HepG2 (cell line): ENCODE data around the gene PAFAH1B1. TPM values are rescaled to one million over a fixed set of nuclear protein-coding genes. Genes with fewer than 3 reads are reported as not detected.
A peak's percentile ranks its signal among the peaks of the same experiment; 100 is the strongest.

ENCODE experiments used
- ARHGAP35 ChIP-seq: sonication (generic); formaldehyde crosslinking; IDR thresholded peaks from 2 replicates; pipeline ENCODE4 v1.9.0; 2022; ENCODE audit warnings: mild to moderate bottlenecking, inconsistent platforms, moderate library complexity, missing genetic modification reagents, borderline replicate concordance
- ARNT2 ChIP-seq: sonication (generic); formaldehyde crosslinking; IDR thresholded peaks from 2 replicates; pipeline ENCODE4 v1.8.0; 2022; ENCODE audit warnings: mild to moderate bottlenecking, low read depth, missing genetic modification reagents, moderate library complexity
- HNRNPUL1 ChIP-seq: fragments of 200-400 bp; formaldehyde crosslinking; IDR thresholded peaks from 2 replicates; pipeline ENCODE4 v1.6.1; 2017; ENCODE audit warnings: low read depth, mild to moderate bottlenecking, low read length, moderate library complexity
- NCOA5 ChIP-seq: sonication (generic); formaldehyde crosslinking; IDR thresholded peaks from 2 replicates; pipeline ENCODE4 v1.4.0; 2020; ENCODE audit warnings: missing genetic modification reagents
- SIN3B ChIP-seq: fragments of 150-350 bp; IDR thresholded peaks from 2 replicates; pipeline ENCODE4 v1.6.1; 2014; ENCODE audit warnings: low read length
- ZBTB38 ChIP-seq: sonication (generic); formaldehyde crosslinking; IDR thresholded peaks from 2 replicates; pipeline ENCODE4 v1.5.1; 2020; ENCODE audit warnings: mild to moderate bottlenecking, missing genetic modification reagents
- ZBTB8A ChIP-seq: sonication (generic); formaldehyde crosslinking; IDR thresholded peaks from 2 replicates; pipeline ENCODE4 v1.4.0; 2020; ENCODE audit warnings: mild to moderate bottlenecking, low read depth, missing genetic modification reagents, borderline replicate concordance
- ZFP41 ChIP-seq: sonication (generic); formaldehyde crosslinking; IDR thresholded peaks from 2 replicates; pipeline ENCODE4 v1.4.0; 2020; ENCODE audit warnings: mild to moderate bottlenecking, missing genetic modification reagents, borderline replicate concordance
- ZNF326 ChIP-seq: sonication (generic); formaldehyde crosslinking; IDR thresholded peaks from 2 replicates; pipeline ENCODE4 v1.4.0; 2020; ENCODE audit warnings: missing genetic modification reagents, borderline replicate concordance
- ZNF781 ChIP-seq: sonication (generic); formaldehyde crosslinking; IDR thresholded peaks from 2 replicates; pipeline ENCODE4 v1.5.1; 2020; ENCODE audit warnings: borderline replicate concordance, mild to moderate bottlenecking, missing genetic modification reagents; ENCODE audit errors: not compliant biosample characterization
- polyA plus RNA-seq, 8 experiments: library from polyadenylated mRNA; depleted of rRNA in 3 of 8; stranded (reverse) in 7 of 8; unstranded in 1 of 8; fragments of >200 nt; fragmentation: Illumina TruSeq in 4 of 8; extraction: Trizol in 4 of 8; gene quantifications; 2 replicates each; pipeline versions ENCODE4 v1.2.1 to v1.2.3, GENCODE V29; 2011 to 2016; ENCODE audit warnings: low read depth in 4 of 8, missing spikeins in 1 of 8, mixed read lengths in 1 of 8; ENCODE audit not compliant: insufficient read depth in 1 of 8
- total RNA-seq, 5 experiments: library from RNA; depleted of rRNA; stranded (reverse); fragments of >200 nt; fragmentation: Illumina TruSeq; extraction: Trizol; gene quantifications; 2 replicates each; pipeline ENCODE4 v1.2.3, GENCODE V29; 2016; ENCODE audit warnings: low read depth in 1 of 5
- TF ChIP-seq, protein P1 (sequence below): sonication (generic); formaldehyde crosslinking; IDR thresholded peaks from 2 replicates; pipeline ENCODE4 v1.4.0; 2020; ENCODE audit warnings: missing genetic modification reagents; ENCODE audit errors: not compliant biosample characterization
- TF ChIP-seq, protein P2 (sequence below): sonication (generic); formaldehyde crosslinking; IDR thresholded peaks from 2 replicates; pipeline ENCODE4 v1.5.0; 2020; ENCODE audit warnings: mild to moderate bottlenecking, missing genetic modification reagents, borderline replicate concordance
- TF ChIP-seq, protein P3 (sequence below), 2 experiments: sonication (generic) in 1 of 2; formaldehyde crosslinking in 1 of 2; IDR thresholded peaks; 2 replicates each; pipeline versions ENCODE4 v1.5.1 to v1.6.1; 2011 to 2020; ENCODE audit warnings: borderline replicate concordance in 1 of 2, low read depth in 1 of 2, low read length in 1 of 2, mild to moderate bottlenecking in 1 of 2, missing genetic modification reagents in 1 of 2, moderate library complexity in 1 of 2
- TF ChIP-seq, protein P4 (sequence below): IDR thresholded peaks from 2 replicates; pipeline ENCODE4 v1.6.1; 2016; ENCODE audit warnings: missing compliant biosample characterization, missing genetic modification reagents, borderline replicate concordance
- TF ChIP-seq, protein P5 (sequence below): IDR thresholded peaks from 2 replicates; pipeline ENCODE4 v1.6.1; 2016; ENCODE audit warnings: control low read depth
- TF ChIP-seq, protein P6 (sequence below): IDR thresholded peaks from 2 replicates; pipeline ENCODE4 v1.6.1; 2016; ENCODE audit warnings: low read depth, borderline replicate concordance

PAFAH1B1 gene
- total and polyA plus RNA-seq, 2 of the 13 experiments (the other 11 are each of a cell fraction or from before 2014, with no cell fraction given), result 46.0 to 64.9 TPM

DNA sequence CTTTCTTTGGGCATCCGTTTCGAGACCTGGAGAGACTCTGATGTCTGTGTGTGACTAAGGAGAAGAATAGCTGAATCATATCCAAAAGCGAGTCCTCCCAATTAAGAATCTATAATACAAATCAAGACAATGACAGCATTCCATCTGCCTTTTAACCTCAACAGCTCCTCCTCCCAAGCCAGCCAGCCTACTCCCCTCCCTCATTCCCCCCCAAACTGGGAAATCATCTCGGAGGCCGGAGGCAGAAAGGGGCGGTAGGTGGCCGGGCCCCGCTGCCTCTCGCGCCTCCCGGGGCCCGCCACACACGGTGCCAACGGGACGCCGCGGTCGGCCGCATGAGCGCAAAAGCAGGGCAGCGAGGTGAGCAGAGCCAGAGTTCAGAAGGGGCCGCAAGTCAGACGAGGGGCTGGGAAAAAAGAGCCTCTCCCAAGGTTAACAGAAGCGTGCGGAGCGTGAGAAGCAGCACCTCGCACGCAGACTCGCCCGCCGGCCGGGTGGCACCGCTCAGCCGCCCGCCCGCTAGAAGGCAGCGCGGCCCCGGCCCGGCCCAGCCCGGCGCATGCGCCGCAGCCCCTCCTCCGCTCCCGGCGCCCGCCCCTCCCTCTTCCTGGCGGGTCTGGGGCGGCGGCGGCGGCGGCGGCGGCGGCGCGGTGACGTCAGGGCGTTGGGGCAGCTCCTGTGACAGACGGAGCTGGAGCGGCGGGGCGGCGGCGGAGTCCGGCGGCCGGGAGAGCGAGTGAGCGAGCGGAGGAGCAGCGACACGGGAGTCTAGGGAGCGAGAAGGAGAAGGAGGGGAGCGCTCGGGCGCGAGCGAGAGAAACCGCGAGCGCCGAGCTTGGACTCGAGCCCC lies at the start of gene PAFAH1B1 (continued):
- TF ChIP-seq, protein P1, sequence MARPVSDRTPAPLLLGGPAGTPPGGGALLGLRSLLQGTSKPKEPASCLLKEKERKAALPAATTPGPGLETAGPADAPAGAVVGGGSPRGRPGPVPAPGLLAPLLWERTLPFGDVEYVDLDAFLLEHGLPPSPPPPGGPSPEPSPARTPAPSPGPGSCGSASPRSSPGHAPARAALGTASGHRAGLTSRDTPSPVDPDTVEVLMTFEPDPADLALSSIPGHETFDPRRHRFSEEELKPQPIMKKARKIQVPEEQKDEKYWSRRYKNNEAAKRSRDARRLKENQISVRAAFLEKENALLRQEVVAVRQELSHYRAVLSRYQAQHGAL (CRISPR knock-in tag), result no peak
- no peak for TF ChIP-seq ZNF326 (CRISPR knock-in tag)
- peak; percentile 70; the same call in 1 of the 2 replicates for TF ChIP-seq ZBTB38 (CRISPR knock-in tag)
- no peak for TF ChIP-seq ZBTB8A (CRISPR knock-in tag)
- no peak for TF ChIP-seq NCOA5
- no peak for TF ChIP-seq SIN3B
- TF ChIP-seq, protein P2, sequence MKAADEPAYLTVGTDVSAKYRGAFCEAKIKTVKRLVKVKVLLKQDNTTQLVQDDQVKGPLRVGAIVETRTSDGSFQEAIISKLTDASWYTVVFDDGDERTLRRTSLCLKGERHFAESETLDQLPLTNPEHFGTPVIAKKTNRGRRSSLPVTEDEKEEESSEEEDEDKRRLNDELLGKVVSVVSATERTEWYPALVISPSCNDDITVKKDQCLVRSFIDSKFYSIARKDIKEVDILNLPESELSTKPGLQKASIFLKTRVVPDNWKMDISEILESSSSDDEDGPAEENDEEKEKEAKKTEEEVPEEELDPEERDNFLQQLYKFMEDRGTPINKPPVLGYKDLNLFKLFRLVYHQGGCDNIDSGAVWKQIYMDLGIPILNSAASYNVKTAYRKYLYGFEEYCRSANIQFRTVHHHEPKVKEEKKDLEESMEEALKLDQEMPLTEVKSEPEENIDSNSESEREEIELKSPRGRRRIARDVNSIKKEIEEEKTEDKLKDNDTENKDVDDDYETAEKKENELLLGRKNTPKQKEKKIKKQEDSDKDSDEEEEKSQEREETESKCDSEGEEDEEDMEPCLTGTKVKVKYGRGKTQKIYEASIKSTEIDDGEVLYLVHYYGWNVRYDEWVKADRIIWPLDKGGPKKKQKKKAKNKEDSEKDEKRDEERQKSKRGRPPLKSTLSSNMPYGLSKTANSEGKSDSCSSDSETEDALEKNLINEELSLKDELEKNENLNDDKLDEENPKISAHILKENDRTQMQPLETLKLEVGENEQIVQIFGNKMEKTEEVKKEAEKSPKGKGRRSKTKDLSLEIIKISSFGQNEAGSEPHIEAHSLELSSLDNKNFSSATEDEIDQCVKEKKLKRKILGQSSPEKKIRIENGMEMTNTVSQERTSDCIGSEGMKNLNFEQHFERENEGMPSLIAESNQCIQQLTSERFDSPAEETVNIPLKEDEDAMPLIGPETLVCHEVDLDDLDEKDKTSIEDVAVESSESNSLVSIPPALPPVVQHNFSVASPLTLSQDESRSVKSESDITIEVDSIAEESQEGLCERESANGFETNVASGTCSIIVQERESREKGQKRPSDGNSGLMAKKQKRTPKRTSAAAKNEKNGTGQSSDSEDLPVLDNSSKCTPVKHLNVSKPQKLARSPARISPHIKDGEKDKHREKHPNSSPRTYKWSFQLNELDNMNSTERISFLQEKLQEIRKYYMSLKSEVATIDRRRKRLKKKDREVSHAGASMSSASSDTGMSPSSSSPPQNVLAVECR (CRISPR knock-in tag), result peak; percentile 60; the same call in 1 of the 2 replicates
- TF ChIP-seq, protein P3, sequence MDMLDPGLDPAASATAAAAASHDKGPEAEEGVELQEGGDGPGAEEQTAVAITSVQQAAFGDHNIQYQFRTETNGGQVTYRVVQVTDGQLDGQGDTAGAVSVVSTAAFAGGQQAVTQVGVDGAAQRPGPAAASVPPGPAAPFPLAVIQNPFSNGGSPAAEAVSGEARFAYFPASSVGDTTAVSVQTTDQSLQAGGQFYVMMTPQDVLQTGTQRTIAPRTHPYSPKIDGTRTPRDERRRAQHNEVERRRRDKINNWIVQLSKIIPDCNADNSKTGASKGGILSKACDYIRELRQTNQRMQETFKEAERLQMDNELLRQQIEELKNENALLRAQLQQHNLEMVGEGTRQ (IDR thresholded peaks at IDR 0.05; ENCODE audit: low read depth, low read length), result no peak
- TF ChIP-seq, protein P3 (CRISPR knock-in tag; IDR thresholded peaks at IDR 0.05; ENCODE audit: borderline replicate concordance), result peak; percentile 48; the same call in 1 of the 2 replicates
- TF ChIP-seq, protein P4, sequence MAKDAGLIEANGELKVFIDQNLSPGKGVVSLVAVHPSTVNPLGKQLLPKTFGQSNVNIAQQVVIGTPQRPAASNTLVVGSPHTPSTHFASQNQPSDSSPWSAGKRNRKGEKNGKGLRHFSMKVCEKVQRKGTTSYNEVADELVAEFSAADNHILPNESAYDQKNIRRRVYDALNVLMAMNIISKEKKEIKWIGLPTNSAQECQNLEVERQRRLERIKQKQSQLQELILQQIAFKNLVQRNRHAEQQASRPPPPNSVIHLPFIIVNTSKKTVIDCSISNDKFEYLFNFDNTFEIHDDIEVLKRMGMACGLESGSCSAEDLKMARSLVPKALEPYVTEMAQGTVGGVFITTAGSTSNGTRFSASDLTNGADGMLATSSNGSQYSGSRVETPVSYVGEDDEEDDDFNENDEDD (CRISPR knock-in tag), result peak; percentile 60; the same call in 1 of the 2 replicates
- TF ChIP-seq ARNT2, result peak; percentile 73
- no peak for TF ChIP-seq HNRNPUL1
- no peak for TF ChIP-seq ZFP41
- 0 out of 2 replicates have a peak, but pooled peaks have one; percentile 48 for TF ChIP-seq ARHGAP35 (CRISPR knock-in tag)
- TF ChIP-seq, protein P5, sequence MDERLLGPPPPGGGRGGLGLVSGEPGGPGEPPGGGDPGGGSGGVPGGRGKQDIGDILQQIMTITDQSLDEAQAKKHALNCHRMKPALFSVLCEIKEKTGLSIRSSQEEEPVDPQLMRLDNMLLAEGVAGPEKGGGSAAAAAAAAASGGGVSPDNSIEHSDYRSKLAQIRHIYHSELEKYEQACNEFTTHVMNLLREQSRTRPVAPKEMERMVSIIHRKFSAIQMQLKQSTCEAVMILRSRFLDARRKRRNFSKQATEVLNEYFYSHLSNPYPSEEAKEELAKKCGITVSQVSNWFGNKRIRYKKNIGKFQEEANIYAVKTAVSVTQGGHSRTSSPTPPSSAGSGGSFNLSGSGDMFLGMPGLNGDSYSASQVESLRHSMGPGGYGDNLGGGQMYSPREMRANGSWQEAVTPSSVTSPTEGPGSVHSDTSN (CRISPR knock-in tag), result no peak
- TF ChIP-seq, protein P6, sequence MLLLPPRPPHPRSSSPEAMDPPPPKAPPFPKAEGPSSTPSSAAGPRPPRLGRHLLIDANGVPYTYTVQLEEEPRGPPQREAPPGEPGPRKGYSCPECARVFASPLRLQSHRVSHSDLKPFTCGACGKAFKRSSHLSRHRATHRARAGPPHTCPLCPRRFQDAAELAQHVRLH, result peak; percentile 55; the same call in 1 of the 2 replicates
- peak; percentile 71 for TF ChIP-seq ZNF781 (CRISPR knock-in tag)
